Neural cell (in vitro differentiated cells): ENCODE results near the gene MEDAG. TPM values are rescaled to one million over a fixed set of nuclear protein-coding genes. Genes with fewer than 3 reads are reported as not detected.

Experiments
- H2AFZ ChIP-seq: fragments of 200-600, 300-800 bp; sonication (generic), shearing (Covaris generic); 2 replicates; pipeline ENCODE4 v1.6.0; 2014; ENCODE audit warnings: low read depth, mild to moderate bottlenecking, antibody characterized with exemption, low read length, moderate library complexity
- H3F3A ChIP-seq: fragments of 200-600 bp; shearing (Covaris generic); 2 replicates; pipeline ENCODE4 v1.6.1; 2016; ENCODE audit warnings: mild to moderate bottlenecking, moderate library complexity, mixed read lengths, antibody characterized with exemption, low read length; ENCODE audit not compliant: insufficient read depth, poor library complexity, severe bottlenecking
- H3K27ac ChIP-seq: fragments of 200-600, 300-800 bp; sonication (generic), shearing (Covaris generic); 2 replicates; pipeline ENCODE4 v1.5.1; 2014; ENCODE audit warnings: mild to moderate bottlenecking, low read length, moderate library complexity
- H3K27me3 ChIP-seq: fragments of 300-800, 200-600 bp; sonication (generic), shearing (Covaris generic); 2 replicates; pipeline ENCODE4 v1.6.0; 2014; ENCODE audit warnings: mild to moderate bottlenecking, low read depth, low read length, moderate library complexity; ENCODE audit not compliant: insufficient read depth
- H3K36me3 ChIP-seq: fragments of 300-800, 200-600 bp; sonication (generic), shearing (Covaris generic); 2 replicates; pipeline ENCODE4 v1.5.1; 2014; ENCODE audit warnings: mild to moderate bottlenecking, antibody characterized with exemption, low read length, moderate library complexity; ENCODE audit not compliant: insufficient read depth
- H3K4me2 ChIP-seq: fragments of 300-800, 200-600 bp; sonication (generic), shearing (Covaris generic); 2 replicates; pipeline ENCODE4 v1.6.0; 2014; ENCODE audit warnings: mild to moderate bottlenecking, low read length
- H3K4me3 ChIP-seq: fragments of 300-800, 200-600 bp; sonication (generic), shearing (Covaris generic); 2 replicates; pipeline ENCODE4 v1.5.1; 2014; ENCODE audit warnings: mild to moderate bottlenecking, low read length, moderate library complexity
- H3K79me2 ChIP-seq: fragments of 200-600 bp; shearing (Covaris generic); replicated peaks from 2 replicates; pipeline ENCODE4 v1.6.0; 2014; ENCODE audit warnings: mild to moderate bottlenecking, low read length, moderate library complexity; ENCODE audit not compliant: insufficient read depth
- H3K9ac ChIP-seq: fragments of 300-800, 200-600 bp; sonication (generic), shearing (Covaris generic); 2 replicates; pipeline ENCODE4 v1.6.1; 2016; ENCODE audit warnings: mild to moderate bottlenecking, low read length, mixed read lengths
- H3K9me2 ChIP-seq: fragments of 200-600 bp; shearing (Covaris generic); 2 replicates; pipeline ENCODE4 v1.6.1; 2016; ENCODE audit warnings: mild to moderate bottlenecking, low read length, mixed read lengths; ENCODE audit not compliant: insufficient read depth
- H3K9me3 ChIP-seq: fragments of 200-600, 300-800 bp; sonication (generic), shearing (Covaris generic); 2 replicates; pipeline ENCODE4 v1.6.1; 2016; ENCODE audit warnings: mild to moderate bottlenecking, mixed run types, low read length, moderate library complexity, mixed read lengths
- H4K20me1 ChIP-seq: fragments of 200-600 bp; shearing (Covaris generic); 2 replicates; pipeline ENCODE4 v1.6.1; 2016; ENCODE audit warnings: mild to moderate bottlenecking, mixed run types; ENCODE audit not compliant: insufficient read depth
- CTCF ChIP-seq: fragments of 450-650 bp; IDR thresholded peaks from 2 replicates; pipeline ENCODE4 v1.5.1; 2014; ENCODE audit warnings: antibody characterized with exemption, mild to moderate bottlenecking, moderate library complexity; ENCODE audit not compliant: poor library complexity, severe bottlenecking
- EP300 ChIP-seq: fragments of 450-650 bp; conservative IDR thresholded peaks from 2 replicates; pipeline ENCODE4 v1.6.1; 2014; ENCODE audit warnings: antibody characterized with exemption, mild to moderate bottlenecking, moderate library complexity; ENCODE audit not compliant: poor library complexity, severe bottlenecking
- EZH2 ChIP-seq: fragments of 200-600, 300-800 bp; shearing (Covaris generic), sonication (generic); IDR thresholded peaks from 2 replicates; pipeline ENCODE4 v1.6.1; 2014; ENCODE audit warnings: antibody characterized with exemption, low read length, borderline replicate concordance, mild to moderate bottlenecking; ENCODE audit not compliant: insufficient read depth, poor library complexity, severe bottlenecking
- MXI1 ChIP-seq: fragments of 450-650 bp; conservative IDR thresholded peaks from 2 replicates; pipeline ENCODE4 v1.6.1; 2014; ENCODE audit warnings: antibody characterized with exemption, mild to moderate bottlenecking; ENCODE audit not compliant: poor library complexity, severe bottlenecking
- POLR2AphosphoS5 ChIP-seq: IDR thresholded peaks from 2 replicates; pipeline ENCODE4 v1.6.1; 2012
- RAD21 ChIP-seq: fragments of 450-650 bp; conservative IDR thresholded peaks from 2 replicates; pipeline ENCODE4 v1.6.1; 2014; ENCODE audit warnings: antibody characterized with exemption, mild to moderate bottlenecking, moderate library complexity
- REST ChIP-seq: IDR thresholded peaks from 2 replicates; pipeline ENCODE4 v1.6.1; 2012; ENCODE audit warnings: borderline replicate concordance
- SMC3 ChIP-seq: fragments of 450-650 bp; conservative IDR thresholded peaks from 2 replicates; pipeline ENCODE4 v1.6.1; 2014; ENCODE audit warnings: antibody characterized with exemption, mild to moderate bottlenecking, moderate library complexity; ENCODE audit not compliant: poor library complexity
- TAF1 ChIP-seq: IDR thresholded peaks from 2 replicates; pipeline ENCODE4 v1.6.1; 2012; ENCODE audit warnings: low read depth
- polyA plus RNA-seq: library from polyadenylated mRNA; depleted of rRNA; stranded (reverse); fragments of >200 nt; gene quantifications from 2 replicates; pipeline ENCODE4 v1.2.3, GENCODE V29; 2014

The MEDAG gene
- polyA plus RNA-seq, 1 donor from 2014 or later = not detected

GRCh38 chr13:30859326-30859725 is 46.7 kb upstream of the MEDAG start:
- Histone ChIP-seq H3K27me3 (no peaks in the 10 kb centered on the region), H4K20me1 (no peaks in the 10 kb centered on the region), H3K4me3 (no peak overlapping the region), H3K9me3 (no peaks in the 10 kb centered on the region), H3K27ac (no peak overlapping the region), H3K79me2 (no peaks in the 10 kb centered on the region), H2AFZ (no peak overlapping the region), H3K9ac (no peak overlapping the region), H3K36me3 (no peaks in the 10 kb centered on the region), H3F3A (no peaks in the 10 kb centered on the region), H3K4me2 (no peak overlapping the region), H3K9me2 (no peaks in the 10 kb centered on the region)
- no peak for TF ChIP-seq TAF1
- no peak for TF ChIP-seq REST
- TF ChIP-seq POLR2AphosphoS5 = no peak
- no peak for TF ChIP-seq CTCF
- TF ChIP-seq EZH2 = no peak
- TF ChIP-seq RAD21 = no peak

GRCh38 chr13:30861163-30861562 is 44.9 kb upstream of the MEDAG start:
- H4K20me1 ChIP-seq = no peaks in the 10 kb centered on the region
- no peaks in the 10 kb centered on the region for H3F3A ChIP-seq
- no peak overlapping the region for H3K27ac ChIP-seq
- no peaks in the 10 kb centered on the region for H3K9me3 ChIP-seq
- no peaks in the 10 kb centered on the region for H3K79me2 ChIP-seq
- no peaks in the 10 kb centered on the region for H3K36me3 ChIP-seq
- no peaks in the 10 kb centered on the region for H3K9me2 ChIP-seq
- TF ChIP-seq MXI1 (no peak), EP300 (no peak), REST (no peak), SMC3 (no peak), TAF1 (no peak)
- no peak overlapping the region for H3K4me2 ChIP-seq
- no peak overlapping the region for H3K9ac ChIP-seq
- H3K4me3 ChIP-seq = no peak overlapping the region
- H3K27me3 ChIP-seq = no peaks in the 10 kb centered on the region
- no peak overlapping the region for H2AFZ ChIP-seq
